HG03103 (cell line): ENCODE measurements around the gene BSG.
"Not testable (repeated sequence)": the region's sequence is repeated elsewhere in the genome, so short reads cannot be mapped to it uniquely, and the experiment has no call there.

Experiments used
- ATAC-seq: cut with Tn5 transposase; IDR thresholded peaks from one replicate; pipeline ENCODE4 v1.9.1; 2021; ENCODE audit warnings: low read depth; ENCODE audit not compliant: unreplicated experiment

Gene BSG

DNA sequence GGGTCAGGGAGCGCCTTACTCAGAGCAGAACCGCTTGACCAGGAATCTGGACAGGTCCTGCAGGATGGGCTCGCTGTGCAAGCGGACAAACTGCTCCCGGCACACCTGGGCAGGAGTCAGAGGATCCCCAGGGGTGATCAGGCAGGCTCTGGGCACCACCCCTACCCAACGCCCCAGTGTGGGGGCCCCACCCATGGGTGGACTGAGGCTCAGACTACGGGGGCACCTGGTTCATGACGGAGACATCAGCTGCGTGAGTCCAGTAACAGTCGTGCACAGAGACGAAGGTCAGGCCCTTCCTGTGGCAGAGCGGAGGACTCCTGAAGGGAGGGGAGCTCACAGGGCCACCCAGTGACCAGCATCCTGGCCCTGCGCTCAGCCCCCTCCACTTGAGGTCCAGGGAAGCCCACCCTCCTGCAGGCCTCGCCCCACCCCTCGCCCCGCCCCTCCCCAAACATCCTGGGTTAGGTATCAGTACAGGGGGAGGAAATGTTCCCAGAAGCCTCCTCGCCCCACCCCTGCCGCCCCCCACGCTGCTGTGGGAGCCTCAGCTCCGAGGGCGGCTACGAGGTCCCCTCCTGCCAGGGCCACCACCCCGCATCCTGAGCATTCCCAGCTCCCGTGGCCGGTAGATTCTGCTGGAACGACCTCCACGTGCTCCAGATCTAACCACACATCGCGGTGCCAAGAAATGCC, 45.3 kb downstream of the BSG start:
- no peak for ATAC-seq

DNA sequence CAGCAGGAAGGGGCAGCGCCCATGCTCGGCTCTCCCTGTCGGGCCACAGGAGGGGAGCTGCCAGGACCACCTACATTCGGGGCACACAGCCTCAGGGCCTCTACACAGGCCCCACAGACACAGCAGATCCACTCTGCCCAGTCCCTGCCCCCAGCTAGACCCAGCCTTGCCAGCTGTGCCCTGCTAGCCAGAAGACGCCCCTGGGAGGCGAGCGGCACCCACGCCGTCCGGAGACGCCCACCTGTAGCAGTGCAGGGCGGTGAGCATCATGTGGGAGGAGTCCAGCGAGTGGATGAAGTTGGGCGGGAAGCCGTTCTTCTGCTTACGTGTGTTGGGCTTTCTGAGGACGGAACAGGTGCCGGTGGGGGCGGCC, 45.8 kb downstream of the BSG start:
- no peak for ATAC-seq

DNA sequence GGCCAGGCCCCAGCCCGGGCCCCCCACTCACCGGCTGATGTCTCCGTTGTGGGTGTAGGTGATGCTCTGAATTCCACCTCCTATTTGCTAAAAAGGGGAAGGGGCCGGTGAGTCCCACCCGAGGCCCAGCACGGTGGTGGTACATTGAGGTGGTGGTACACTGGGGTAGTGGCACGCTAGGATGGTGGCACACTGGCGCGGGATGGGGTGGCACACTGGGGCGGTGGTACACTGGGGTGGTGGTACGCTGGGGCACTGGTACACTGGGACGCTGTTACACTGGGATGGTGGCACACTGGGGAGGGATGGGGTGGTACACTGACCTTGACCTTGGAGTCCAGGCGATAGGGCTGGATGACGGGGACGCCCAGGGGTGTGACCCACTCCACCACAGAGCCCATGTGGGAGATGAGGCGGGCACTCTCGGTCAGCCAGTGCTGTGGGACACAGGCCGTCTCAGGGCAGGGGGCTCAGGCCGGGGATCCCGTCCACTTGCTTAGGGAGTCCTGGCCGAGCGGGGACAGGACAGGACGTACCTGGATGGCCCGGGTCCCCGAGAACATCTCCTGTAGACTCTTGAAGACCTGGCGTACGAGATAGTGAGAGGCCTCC, 46.4 kb downstream of the BSG start:
- no peak for ATAC-seq

DNA sequence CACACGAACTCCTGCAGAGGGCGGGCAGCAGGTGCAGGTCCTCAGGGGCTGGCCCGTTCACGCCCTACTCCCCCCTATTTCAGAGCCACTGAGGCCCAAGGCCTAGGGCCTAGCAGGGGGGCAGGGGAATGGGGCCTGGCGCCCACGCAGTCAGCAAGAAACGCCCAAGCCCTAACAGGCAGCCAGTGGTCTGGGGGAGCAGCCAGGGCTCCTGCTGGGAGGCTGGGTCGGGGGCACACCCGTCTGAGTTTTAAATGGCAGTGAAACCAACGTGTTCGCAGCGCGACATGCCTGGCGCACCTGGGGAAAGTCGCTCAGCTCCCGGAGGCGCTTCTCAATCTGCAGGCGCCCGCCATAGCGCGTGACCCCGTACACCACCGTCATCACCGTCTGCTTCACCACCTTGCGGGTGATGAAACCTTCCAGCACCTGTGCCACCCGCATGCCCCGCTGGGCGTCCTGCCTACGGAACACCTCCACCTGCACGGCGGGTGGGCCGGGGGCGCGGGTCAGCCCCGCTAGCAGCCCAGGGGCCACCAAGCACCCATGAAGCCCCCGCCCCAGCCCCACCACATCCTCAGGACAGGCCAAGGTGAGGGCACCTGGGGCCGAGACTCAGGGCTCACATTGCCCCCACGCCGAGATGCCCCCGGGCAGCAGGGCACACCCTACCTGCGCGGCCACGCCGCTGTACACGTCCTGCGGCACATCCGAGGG, 47.0 kb downstream of the BSG start:
- ATAC-seq, result no peak

DNA sequence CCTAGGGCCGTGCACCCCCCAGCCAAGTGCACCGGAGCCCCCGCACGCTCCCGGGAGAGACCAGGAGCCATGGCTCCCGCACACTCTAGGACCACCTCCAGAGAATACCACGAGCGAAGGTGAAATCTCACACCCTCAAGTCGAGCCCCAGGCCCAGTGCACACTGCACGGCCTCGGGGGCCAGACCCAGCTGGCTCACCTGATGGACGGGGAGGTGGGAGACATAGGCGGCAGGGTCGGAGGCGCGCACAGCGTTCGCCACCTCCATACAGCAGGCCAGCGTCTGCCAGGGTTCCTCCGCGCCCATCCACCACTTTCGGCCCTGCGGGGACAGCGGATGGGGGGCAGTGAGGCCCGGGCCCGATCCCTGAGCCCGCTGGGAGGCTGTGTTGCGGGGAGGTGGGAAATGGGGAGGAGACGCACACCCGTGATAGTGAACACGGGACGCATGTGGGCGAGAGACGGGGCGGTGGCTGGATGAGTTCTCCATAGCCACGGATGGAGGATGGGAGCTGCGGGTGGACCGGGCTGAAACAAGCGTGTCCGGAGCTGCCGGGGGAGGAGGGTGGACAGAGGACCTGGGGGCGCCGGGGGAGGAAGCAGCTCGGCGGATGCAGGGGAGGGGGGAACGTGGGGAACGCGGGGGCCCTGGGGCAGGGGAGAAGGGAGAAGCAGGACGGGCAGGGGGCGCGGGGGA, 47.9 kb downstream of the BSG start:
- ATAC-seq, result no peak

DNA sequence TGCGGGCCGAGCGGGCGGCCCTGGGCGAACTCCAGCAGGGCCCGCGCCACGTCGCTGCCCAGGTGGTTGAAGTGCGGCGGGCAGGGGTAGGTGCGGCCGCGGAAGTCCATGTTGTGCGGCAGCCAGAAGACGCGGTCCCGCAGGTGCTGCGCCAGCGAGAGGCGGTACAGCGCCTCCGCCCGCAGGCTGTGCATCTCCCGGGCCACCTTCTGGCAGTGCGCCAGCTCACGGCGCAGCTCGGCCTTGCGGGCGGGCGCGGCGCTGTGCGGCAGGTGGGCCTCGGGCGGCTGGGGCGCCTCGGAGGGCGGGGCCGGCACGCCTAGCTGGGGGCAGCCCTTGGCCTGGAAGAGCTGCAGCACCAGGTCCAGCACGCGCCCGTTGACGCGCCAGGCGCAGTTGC, 48.8 kb downstream of the BSG start:
- ATAC-seq, result not testable (repeated sequence)

DNA sequence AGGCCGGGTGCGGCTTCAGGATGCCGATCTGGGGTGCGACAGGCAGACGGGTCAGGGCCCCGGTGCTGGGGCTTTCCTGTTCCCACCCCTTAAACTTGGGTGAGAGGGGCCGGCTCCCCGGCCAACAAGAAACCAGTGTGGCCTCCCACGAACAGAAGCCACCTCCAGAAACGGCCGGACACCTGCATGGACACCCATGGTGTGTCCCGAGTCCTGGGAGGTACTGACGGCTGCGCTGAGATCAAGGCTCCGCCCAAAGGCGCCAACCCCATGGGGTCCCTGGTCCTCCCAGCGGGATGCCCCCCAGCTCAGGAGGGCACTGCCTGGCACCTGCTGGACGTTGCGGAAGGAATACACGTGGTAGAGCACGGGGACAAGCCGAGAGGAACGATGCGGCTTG, 49.4 kb downstream of the BSG start:
- no peak for ATAC-seq

DNA sequence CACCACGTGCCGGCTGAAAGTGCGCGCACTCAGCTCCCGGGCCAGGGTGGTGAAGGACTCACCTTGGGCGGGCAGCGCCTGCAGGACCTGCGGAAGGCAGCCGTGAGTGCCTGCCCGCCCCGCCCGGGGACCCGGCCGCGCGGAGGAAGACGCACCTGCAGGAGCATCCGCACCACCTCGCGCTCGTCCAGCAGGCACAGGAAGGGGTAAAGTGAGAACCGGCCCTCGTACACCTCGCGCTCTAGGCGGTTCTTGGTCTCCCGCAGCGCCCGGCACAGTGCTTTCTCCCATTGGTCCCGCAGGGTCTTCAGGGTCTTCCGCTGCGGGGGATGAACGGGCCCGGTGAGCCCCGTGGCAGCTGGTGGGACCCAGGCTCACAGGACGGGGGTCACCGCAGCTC, 50.3 kb downstream of the BSG start:
- ATAC-seq, result no peak

DNA sequence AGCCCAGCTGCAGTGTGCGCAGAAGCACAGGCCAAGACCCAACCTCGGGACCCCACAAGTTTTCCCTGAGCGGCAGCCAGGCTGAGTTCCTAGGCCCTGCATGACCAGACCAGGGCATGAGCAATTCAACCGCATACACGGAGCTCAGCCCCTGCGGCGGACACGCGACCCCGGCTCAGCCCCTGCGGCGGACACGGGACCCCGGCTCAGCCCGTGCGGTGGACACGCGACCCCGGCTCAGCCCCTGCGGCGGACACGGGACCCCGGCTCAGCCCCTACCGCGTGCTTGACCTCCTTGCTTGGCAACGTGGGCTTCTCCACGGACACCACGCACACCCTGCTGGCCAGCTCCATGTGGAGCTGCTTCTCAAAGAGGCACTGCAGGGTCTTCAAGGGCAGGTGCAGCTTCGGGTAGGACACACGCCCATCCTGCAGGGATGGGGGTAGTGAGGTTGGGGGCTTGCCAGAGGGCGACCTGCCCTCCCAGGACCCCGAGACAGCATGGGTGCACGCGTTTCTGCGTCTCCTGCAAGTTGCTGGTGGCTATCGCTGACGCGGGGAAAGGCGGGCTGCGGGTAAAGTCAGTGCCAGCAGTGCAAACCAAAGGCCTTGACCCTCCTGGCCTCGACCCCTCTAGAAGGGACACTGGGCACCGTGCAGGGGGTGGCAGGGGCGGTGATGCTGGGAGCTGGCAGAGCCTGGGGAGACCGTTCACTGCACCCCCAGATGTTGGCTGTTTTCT, 51.0 kb downstream of the BSG start:
- no peak for ATAC-seq

DNA sequence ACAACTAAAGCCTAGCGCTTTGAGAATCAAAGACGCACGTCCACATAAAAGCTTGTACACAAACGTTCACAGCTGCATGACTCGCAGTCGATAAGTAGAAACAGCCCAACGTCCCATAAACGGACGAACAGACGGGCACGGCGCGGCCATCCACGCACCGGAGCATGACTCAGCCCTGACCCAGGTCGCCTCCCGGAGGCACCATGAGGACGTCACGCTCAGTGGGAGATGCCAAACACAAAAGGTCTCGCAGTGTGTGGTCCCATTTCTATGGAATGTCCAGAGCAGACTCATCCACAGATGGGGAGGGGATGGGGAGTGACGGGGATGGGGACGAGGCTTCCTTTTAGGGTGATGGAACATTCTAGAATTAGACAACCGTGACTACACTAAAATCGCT, 51.6 kb downstream of the BSG start:
- no peak for ATAC-seq

DNA sequence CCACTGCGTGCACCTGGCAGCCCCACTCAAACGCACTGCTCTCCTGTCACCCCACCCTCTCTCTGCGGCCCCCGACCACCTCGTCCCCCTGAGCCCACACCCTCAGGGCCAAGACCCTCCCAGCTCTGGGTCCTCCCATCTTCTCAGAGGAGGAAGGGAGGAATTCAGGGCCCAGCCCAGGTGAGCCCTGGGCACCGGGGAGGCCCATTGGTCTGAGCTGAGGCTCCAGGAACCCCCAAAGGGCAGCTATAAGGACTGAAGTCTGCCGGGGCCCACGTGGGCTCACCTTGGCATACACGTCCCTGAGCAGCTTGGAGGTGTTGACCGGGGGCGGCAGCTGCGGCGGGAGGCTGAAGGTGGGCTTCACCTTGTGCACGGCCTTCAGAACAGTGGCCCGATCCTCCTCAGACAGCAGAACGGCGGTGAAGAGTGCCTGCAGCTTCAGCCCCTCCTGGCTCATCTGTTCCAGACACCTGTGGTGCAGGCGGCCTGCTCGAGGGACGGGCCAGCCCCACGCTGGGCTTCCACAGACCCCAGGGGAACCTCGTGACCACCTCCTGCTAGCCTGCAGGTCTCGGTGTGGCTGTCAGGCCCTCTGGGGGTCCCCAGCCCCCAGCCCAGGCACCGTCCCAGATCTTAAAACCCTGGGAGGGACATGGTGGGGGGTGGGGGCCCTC, 52.2 kb downstream of the BSG start:
- no peak for ATAC-seq

DNA sequence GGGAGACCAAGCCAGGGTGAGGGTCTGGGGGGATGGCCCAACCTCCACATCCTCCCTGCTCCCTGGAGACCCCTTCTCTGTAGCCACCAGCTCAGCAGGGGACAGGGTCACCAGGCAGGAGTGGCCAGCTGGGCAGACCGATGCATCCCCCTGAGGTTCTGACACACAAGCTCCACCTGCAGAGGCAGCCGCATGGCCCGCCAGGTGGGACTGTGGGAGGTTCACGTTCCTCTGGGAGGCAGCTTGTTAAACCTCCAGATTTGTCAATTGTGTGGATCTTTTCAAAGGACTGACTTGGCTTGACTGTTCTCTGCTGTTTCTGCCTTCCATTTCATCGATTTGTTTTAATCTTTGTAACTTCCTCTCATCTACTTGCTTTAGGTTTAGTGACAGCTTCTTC, 52.9 kb downstream of the BSG start:
- no peak for ATAC-seq

DNA sequence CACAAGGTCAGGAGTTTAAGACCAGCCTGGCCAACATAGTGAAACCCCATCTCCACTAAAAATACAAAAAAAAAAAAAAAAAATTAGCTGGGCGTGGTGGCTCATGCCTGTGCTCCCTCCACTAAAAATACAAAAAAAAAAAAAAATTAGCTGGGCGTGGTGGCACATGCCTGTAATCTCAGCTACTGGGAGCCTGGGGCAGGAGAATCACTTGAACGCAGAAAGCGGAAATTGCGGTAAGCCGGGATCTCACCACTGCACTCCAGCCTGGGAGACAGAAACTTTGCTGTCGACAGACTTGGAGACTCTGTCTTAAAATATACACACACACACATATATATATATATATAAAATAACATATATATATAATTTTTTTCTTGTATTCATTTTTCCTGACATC, 54.2 kb downstream of the BSG start:
- ATAC-seq, result not testable (repeated sequence)

DNA sequence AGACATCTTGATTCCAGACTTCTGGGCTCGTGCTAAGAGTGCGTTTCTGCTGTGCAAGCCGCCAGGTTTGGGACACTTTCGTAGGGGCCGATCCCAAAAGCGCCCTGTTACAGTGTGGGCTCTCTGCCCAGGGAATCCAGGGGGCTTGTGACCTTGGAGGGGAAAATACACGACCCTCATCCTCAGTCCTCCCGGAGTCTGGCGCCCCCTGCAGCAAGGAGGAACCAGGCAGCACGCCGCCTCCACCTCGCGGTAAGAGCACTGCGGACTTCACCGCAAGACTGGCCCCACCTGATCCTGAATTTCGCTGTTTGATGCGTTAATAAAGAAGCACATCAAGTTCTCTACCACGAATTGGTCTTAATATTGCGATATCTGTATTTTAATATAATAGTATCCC, 55.8 kb downstream of the BSG start:
- ATAC-seq, result no peak

DNA sequence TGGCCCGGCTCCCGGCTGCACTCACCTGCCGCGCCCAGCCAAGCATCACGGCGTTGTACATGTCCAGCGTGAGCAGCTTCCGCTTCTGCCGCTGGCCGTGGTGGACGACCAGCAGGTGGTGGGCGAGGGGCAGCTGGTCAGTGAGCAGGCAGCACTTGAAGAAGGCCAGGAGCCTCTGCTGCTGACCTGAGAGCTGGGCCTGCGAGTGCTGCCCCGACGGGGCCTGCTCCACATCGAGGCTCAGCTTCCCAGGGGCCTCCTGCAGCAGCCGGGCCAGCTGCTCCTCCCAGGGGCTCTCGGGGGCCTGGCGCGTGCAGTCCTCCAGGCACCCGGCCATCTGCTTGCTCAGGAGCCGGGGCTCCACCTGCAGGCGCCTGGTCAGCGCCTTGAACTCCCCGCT, 57.1 kb downstream of the BSG start:
- not testable (repeated sequence) for ATAC-seq

DNA sequence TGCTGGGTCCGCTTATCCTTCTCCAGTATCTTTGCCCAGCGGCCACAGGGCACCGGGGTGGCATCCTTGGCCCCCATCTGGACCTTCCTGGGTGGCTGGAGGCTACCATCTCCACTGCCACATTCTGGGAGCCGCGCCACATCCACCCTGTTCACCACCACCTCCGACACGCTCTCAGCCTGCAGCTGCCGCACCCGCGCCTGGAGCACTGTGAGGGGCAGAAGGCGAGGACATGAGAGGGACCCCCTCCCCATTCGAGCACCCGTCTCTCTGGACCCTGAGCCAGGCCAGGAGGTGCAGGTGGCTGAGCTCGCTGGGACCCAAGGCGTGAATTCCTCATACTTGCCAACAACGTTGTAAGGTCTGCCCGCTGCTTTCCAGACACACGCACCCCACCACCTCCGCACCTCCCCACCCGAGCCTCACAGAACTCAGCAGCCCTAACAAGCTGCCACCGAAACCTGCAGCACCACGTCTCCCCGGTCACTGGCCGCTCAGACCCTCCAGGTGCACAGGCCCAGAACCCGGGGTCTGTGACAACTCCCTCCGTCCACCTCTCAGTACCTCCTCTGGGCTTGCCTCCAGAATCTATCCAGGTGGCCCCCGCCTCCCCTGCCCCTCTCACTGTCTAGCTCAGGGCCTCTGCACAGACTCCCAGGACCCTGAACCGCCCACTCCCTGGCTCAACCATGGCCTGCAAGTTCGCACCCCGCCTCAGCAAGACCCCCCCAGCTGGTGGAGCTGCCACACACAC, 57.7 kb downstream of the BSG start:
- ATAC-seq, result no peak

DNA sequence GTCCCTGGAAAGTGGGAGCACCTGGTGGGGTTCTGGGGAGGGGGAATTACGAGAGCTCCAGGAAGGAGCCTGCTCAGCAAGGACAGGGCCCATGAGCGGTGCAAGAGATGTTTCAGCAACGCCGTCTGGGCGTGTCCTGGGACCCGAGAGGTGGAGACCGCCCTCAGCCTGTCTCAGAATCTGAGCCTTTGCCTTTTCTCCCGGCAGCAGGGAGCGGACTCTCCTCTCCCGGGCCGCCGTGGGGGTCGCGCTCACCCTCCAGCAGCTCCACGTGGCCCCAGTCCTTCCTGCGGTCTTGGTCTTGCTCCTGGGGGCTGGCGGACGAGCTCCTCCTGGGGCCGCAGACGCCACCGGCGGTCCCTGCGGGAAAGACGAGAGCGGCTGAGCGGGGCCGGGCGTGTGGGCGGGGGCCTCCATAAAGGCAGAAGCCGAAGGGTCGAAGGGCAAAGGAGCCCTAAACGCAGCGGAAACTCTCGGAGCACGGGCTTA, 60.2 kb downstream of the BSG start:
- no peak for ATAC-seq
